ENCODE measurements around the gene LARGE1.

The LARGE1 gene

DNA sequence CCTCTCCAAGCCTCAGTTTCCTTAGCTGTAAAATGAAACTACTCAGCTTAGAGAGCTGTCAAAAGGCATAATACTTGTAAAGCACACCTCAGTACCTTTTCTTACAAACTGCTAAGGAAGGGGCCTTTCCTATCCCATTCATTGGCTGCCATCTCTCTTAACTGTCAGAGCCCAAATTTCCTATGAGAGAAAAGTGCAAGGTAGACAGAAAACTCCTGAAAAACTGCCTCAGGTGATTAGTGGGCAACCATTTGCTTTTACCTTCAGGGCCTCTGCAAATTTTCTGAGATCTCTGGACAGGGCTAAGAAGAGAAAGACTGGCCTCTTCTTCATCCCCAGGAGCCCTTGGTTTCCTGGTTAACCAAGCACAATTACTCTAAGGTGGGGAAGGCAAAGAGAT lies 13.8 kb downstream of the LARGE1 start:
- DNase-seq (ENCODE audit: extremely low read depth, low read depth), result no peak
- TF ChIP-seq, protein P1, sequence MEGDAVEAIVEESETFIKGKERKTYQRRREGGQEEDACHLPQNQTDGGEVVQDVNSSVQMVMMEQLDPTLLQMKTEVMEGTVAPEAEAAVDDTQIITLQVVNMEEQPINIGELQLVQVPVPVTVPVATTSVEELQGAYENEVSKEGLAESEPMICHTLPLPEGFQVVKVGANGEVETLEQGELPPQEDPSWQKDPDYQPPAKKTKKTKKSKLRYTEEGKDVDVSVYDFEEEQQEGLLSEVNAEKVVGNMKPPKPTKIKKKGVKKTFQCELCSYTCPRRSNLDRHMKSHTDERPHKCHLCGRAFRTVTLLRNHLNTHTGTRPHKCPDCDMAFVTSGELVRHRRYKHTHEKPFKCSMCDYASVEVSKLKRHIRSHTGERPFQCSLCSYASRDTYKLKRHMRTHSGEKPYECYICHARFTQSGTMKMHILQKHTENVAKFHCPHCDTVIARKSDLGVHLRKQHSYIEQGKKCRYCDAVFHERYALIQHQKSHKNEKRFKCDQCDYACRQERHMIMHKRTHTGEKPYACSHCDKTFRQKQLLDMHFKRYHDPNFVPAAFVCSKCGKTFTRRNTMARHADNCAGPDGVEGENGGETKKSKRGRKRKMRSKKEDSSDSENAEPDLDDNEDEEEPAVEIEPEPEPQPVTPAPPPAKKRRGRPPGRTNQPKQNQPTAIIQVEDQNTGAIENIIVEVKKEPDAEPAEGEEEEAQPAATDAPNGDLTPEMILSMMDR (IDR thresholded peaks at IDR 0.05; ENCODE audit: low read depth, low read length), result no peak

DNA sequence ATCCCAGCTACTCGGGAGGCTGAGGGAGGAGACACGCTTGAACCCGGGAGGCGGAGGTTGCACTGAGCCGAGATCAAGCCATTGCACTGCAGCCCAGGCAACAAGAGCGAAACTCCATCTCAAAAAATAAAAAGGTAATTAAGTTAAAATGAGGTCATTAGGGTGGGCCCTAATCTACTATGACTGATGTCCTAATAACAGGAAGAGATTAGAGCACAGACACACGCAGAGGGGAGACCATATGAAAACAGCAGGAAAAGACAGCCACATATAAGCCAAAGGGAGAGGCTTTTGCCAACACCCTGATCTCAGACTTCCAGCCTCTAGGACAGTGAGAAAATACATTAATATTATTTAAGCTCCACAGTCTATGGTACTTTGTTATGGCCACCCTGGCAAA lies 17.3 kb downstream of the LARGE1 start:
- DNase-seq (ENCODE audit: extremely low read depth, low read depth), result no peak
- TF ChIP-seq, protein P1 (IDR thresholded peaks at IDR 0.05; ENCODE audit: low read depth, low read length), result no peak

DNA sequence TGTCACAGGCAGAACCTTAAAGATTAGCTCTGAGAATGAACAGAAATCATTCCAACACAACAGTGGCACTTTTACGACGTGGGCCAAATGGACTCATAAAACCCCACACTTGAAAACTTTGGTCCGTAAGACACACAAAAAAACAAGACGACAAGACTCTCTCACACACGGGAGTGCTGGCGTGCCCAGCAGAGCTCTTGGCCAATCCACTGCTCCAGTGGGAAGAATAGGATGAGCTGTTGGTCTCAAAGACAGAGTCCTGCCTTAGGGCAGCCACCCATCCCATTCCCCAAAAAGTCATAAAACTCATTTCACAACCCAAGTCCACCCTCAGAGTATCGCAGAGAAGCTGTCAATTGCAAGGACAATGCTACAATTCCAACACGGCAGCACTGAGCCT lies 18.2 kb downstream of the LARGE1 start:
- TF ChIP-seq, protein P1 (IDR thresholded peaks at IDR 0.05; ENCODE audit: low read depth, low read length), result no peak
- DNase-seq (ENCODE audit: extremely low read depth, low read depth), result no peak

DNA sequence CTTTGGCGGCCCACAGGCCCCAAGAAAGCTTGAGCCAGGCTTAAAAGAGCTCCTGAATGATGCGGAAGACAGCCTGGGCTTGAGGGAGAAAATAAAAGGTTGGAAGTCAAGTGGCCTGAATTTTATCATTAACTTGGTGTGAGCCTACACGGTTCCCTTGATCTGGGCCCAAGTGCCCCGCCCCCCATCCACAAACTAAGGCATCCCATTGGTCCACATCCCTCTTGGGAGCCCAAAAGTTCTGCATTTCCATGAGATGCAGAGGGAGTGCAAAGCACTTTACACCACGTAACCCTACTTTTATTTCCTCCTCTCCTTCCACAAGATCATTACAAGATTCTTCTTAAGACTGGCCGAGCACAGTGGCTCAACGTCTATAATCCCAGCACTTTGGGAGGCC lies 22.2 kb downstream of the LARGE1 start:
- no peak for DNase-seq (ENCODE audit: extremely low read depth, low read depth)
- TF ChIP-seq, protein P1 (IDR thresholded peaks at IDR 0.05; ENCODE audit: low read depth, low read length), result no peak

DNA sequence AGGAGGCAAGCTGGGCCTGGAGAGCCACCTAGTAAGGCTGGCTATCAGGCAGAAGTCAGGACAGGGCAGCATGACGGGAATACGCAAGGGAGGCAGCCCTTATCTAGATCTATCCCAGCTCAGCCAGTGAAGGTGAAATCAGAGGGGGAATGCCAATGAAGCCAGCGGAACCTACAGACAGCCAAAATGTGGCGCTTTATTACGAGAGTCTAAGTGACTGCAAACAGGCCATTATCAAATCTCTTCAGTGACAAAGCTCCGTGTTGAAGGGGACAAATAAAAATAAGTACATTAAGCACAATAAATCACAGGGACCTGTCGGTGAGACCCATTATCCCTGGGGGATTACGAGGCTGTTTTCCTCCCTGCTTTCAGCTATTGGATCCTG lies 22.8 kb downstream of the LARGE1 start:
- no peak for DNase-seq (ENCODE audit: extremely low read depth, low read depth)
- TF ChIP-seq, protein P1 (IDR thresholded peaks at IDR 0.05; ENCODE audit: low read depth, low read length), result no peak

DNA sequence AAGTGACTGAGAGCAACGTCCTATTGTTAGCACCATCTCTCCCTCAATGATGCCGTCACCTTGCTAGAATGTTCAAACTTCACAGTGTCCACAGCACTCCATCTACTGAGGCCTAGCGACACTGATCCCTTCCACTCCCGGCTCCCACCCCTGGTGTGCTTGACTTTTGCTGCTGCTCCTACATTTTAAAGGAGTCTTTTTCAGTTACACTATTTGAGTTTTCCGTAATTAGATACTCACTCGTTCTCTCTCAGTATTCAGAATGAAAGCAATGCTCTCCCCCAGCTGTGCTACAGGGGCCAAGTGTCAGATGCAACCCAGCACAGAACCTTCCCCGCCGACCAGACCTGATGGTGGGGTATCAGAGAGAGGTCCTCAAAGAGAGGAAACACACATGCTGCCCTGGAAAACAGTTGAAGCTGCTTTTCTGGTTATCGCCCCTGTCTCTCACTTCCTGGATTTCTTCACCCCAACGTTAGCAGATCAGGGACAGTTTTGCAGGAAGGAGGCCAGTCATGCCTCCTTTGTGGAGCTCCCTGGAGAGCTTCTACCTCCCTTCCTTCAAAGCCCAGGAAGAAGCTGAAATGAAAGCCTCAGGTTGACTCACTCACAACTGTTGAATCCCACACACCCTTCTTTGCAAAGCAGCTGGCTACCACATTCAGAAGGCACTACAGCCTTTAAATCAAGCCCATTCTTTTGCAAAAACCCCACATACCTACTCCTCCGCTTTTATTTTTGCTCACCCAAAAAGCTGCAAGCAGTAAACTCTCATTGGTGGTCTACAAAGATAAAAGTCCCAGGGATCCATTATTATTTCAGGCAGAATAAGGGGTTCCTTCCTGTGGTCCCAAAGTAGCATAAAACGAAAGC lies 23.5 kb downstream of the LARGE1 start:
- DNase-seq (ENCODE audit: extremely low read depth, low read depth), result no peak
- TF ChIP-seq, protein P1 (IDR thresholded peaks at IDR 0.05; ENCODE audit: low read depth, low read length), result no peak

DNA sequence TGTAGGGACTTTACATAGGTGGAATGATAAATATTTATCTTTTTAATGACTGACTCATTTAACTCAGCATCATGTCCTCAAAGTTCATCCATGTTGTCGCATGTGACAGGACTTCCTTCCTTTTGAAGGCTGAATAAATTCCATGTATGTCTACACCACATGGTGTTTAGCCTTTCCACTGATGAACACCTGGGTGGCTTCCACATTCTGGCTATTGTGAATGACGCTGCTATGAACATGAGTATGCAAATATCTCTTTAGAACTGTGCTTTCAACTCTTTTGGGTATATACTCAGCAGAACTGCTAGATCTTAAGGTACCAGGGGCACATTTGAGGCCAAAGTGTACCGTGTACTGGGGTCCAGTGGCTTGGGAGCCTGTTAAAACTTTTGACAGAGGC lies 24.1 kb downstream of the LARGE1 start:
- TF ChIP-seq, protein P1 (IDR thresholded peaks at IDR 0.05; ENCODE audit: low read depth, low read length), result no peak
- no peak for DNase-seq (ENCODE audit: extremely low read depth, low read depth)

Measured in AG09319 (cell line).